ENCODE results near the gene IGSF5. TPM values are rescaled to one million over a fixed set of nuclear protein-coding genes. Genes with fewer than 3 reads are reported as not detected.

The IGSF5 gene
- total RNA-seq, 1 donor: not detected

GRCh38 chr21:39834543-39834942 lies 89.6 kb downstream of the IGSF5 start:
- DNase-seq (ENCODE audit: low read depth): no peak
- H3K4me3 ChIP-seq (ENCODE audit: low read depth, low read length): no peak overlapping the region
- TF ChIP-seq CTCF (IDR thresholded peaks at IDR 0.05; ENCODE audit: insufficient read depth, low read depth, low read length): no peak

GRCh38 chr21:39837861-39838359 lies 92.9 kb downstream of the IGSF5 start:
- no peak for TF ChIP-seq CTCF (IDR thresholded peaks at IDR 0.05; ENCODE audit: insufficient read depth, low read depth, low read length)
- no peak for DNase-seq (ENCODE audit: low read depth)
- H3K4me3 ChIP-seq (ENCODE audit: low read depth, low read length): no peak overlapping the region

DNA sequence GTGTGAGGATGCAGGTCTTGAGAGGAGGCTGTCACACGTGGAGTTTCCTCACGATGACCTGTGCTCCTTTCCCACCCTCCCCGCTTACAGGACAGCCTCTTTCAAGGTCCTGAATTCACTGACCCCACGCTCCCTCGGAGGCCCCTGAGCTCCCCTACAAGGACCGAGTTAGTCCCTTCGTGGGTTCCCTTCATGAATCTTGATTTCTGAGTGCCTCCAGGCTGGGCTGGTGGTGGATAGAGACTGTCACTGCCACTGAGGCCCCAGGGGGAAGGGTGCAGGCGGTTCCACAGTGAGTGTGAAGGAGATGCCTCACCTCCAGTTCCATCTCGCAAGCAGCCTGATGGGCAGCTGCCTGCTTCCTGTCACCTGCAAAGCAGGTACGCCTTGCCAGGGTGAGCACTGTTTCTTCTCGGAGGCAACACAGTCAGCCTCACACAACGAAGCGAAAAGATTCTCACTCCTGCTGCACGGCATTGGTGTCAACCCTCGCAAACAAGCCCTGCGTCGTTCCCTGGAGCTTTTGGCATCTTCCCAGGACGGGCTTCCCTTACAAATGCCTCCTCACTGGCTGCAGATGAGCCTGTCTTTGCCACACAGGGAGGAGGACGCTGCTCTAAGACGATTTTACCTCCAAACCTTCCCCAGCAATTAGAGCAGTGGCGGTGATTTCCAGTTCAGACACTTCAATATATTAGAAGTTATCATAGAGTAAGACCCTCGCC lies 95.6 kb downstream of the IGSF5 start:
- no peak overlapping the region for H3K4me3 ChIP-seq (ENCODE audit: low read depth, low read length)
- DNase-seq (ENCODE audit: low read depth): no peak
- TF ChIP-seq CTCF (IDR thresholded peaks at IDR 0.05; ENCODE audit: insufficient read depth, low read depth, low read length): no peak

- no peak for TF ChIP-seq CTCF (IDR thresholded peaks at IDR 0.05; ENCODE audit: insufficient read depth, low read depth, low read length)
- no peak for DNase-seq (ENCODE audit: low read depth)
These were observed 97.9 kb downstream of the IGSF5 start for GRCh38 chr21:39842741-39843459.

GRCh38 chr21:39843483-39843882 lies 98.5 kb downstream of the IGSF5 start:
- DNase-seq (ENCODE audit: low read depth): no peak
- H3K4me3 ChIP-seq (ENCODE audit: low read depth, low read length): no peak overlapping the region

More at GRCh38 chr21:39842741-39843459, 97.9 kb downstream of the IGSF5 start:
- H3K4me3 ChIP-seq (ENCODE audit: low read depth, low read length): no peak overlapping the region

GRCh38 chr21:39843916-39844315 lies 98.9 kb downstream of the IGSF5 start:
- H3K4me3 ChIP-seq (ENCODE audit: low read depth, low read length): no peak overlapping the region
- DNase-seq (ENCODE audit: low read depth): no peak
- TF ChIP-seq CTCF (IDR thresholded peaks at IDR 0.05; ENCODE audit: insufficient read depth, low read depth, low read length): no peak

More at GRCh38 chr21:39843483-39843882, 98.5 kb downstream of the IGSF5 start:
- TF ChIP-seq CTCF (IDR thresholded peaks at IDR 0.05; ENCODE audit: insufficient read depth, low read depth, low read length): no peak

Data from fibroblast of villous mesenchyme (primary cell).